Measurements from ENCODE around the gene CCL18. TPM values are rescaled to one million over a fixed set of nuclear protein-coding genes. Genes with fewer than 3 reads are reported as not detected.
"Not testable (repeated sequence)": the region's sequence is repeated elsewhere in the genome, so short reads cannot be mapped to it uniquely, and the experiment has no call there.

The CCL18 gene
- total RNA-seq, 1 experiment from 2014 or later = not detected

DNA sequence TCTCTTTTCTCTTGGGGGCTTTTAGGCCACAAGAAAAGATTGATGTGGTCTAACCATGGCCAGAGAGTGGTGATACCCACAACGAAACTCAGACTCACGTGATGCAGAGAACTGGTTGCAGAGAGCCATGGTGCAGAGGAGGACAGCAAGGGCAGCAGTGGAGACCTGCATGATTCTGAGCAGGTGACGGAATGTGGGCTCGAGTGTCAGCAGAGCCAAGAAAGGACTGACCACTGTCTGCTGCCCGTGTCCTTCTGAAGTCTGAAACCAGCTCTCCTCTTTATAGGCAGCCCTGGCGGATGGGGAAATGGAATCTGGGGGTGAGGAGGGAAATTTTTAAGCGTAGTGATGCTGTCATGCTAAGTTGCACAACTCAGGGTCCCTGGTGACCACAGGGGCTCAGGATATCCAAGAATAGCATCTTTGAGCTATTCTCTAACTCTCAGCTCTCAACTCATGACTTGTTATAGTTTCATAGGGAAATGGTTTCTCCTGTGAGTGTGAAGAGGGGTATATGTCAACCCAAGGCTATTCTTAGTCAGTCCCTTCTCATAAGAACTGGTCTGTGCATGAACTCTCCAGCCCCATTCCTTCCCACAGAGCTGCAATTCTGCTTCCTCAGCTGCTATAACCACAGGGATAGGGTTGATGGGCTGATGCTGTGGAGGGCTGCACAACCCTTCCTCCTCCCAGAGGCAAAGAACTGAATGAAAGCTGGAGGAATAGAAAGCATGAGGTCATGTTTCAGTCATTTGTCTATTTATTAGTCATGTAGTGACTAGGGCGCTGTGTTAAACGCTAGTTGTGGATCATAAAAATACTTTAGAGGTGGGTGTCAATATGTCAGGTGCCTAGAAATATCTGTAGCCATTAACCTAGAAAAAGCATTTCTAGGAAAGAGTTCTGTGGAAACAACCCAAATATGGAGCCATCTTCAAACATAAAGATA lies 26.1 kb downstream of the CCL18 start, which contains the start of gene CCL3:
TSS of gene CCL3 (minus strand) at position 256 of the 949 bp plus-strand sequence. CDS start at position 171, 85 bp downstream.
- Histone ChIP-seq H3K9me3 (ENCODE audit: control insufficient read depth, insufficient read depth, low read depth, low read length) (no peaks in the 10 kb centered on the region), H3K36me3 (ENCODE audit: control insufficient read depth, insufficient read depth, low read length) (no peaks in the 10 kb centered on the region), H3K4me1 (ENCODE audit: control insufficient read depth, insufficient read depth, low read length) (no peaks in the 10 kb centered on the region), H3K4me3 (ENCODE audit: low read depth in 2 of 2, low read length in 2 of 2) (no peak within 1 kb of the TSS), H3K27me3 (ENCODE audit: control insufficient read depth, insufficient read depth, low read length) (no peaks in the 10 kb centered on the region; the same call in 1 of the 2 replicates), H3K27ac (ENCODE audit: low read length) (no peak within 1 kb of the TSS)
- BruUV-seq (replicated peaks) = no TSS peak
- intact Hi-C loops (cut with micrococcal nuclease; ENCODE audit: unreplicated experiment) = no loop called here
- DNase-seq (ENCODE audit: low read depth, low spot score) = no peak
- TF ChIP-seq SIN3A (IDR thresholded peaks at IDR 0.05; ENCODE audit: borderline replicate concordance, insufficient read depth, low read depth, low read length) (no peak), TCF7L2 (IDR thresholded peaks at IDR 0.05; ENCODE audit: low read depth, low read length) (no peak), REST (IDR thresholded peaks at IDR 0.05; ENCODE audit: insufficient read depth in 1 of 2, low read depth in 2 of 2, low read length in 1 of 2) (no peak), CTCF (IDR thresholded peaks at IDR 0.05) (no peak), POLR2AphosphoS5 (IDR thresholded peaks at IDR 0.05; ENCODE audit: low read depth, low read length) (no peak)
- no peak for ATAC-seq
- ChIA-PET CTCF (no interaction called here), POLR2A (interaction anchor here (0.6 kb wide), 1 partner anchor 1252 kb away, joined by 7 read pairs; no protein-coding TSS in a partner anchor)
- in situ Hi-C loops (cut with HindIII; ENCODE audit: low pct_unique_long_range_greater_than_20kb, low sequenced_read_pairs) = no loop called here

- TF ChIP-seq POLR2AphosphoS5 (IDR thresholded peaks at IDR 0.05; ENCODE audit: low read depth, low read length) (no peak), REST (IDR thresholded peaks at IDR 0.05; ENCODE audit: insufficient read depth in 1 of 2, low read depth in 2 of 2, low read length in 1 of 2) (no peak), TCF7L2 (IDR thresholded peaks at IDR 0.05; ENCODE audit: low read depth, low read length) (no peak), SIN3A (IDR thresholded peaks at IDR 0.05; ENCODE audit: borderline replicate concordance, insufficient read depth, low read depth, low read length) (no peak), CTCF (IDR thresholded peaks at IDR 0.05) (no peak)
- ChIA-PET POLR2A (no interaction called here), CTCF (no interaction called here)
- intact Hi-C loops (cut with micrococcal nuclease; ENCODE audit: unreplicated experiment) (no loop called here), in situ Hi-C loops (cut with HindIII; ENCODE audit: low pct_unique_long_range_greater_than_20kb, low sequenced_read_pairs) (no loop called here)
- Histone ChIP-seq H3K4me3 (ENCODE audit: low read depth in 2 of 2, low read length in 2 of 2) (no peak overlapping the region), H3K27ac (ENCODE audit: low read length) (no peak overlapping the region), H3K27me3 (ENCODE audit: control insufficient read depth, insufficient read depth, low read length) (no peaks in the 10 kb centered on the region; the same call in 1 of the 2 replicates), H3K36me3 (ENCODE audit: control insufficient read depth, insufficient read depth, low read length) (no peaks in the 10 kb centered on the region), H3K4me1 (ENCODE audit: control insufficient read depth, insufficient read depth, low read length) (no peaks in the 10 kb centered on the region), H3K9me3 (ENCODE audit: control insufficient read depth, insufficient read depth, low read depth, low read length) (no peaks in the 10 kb centered on the region)
- no peak for DNase-seq (ENCODE audit: low read depth, low spot score)
- BruUV-seq (replicated peaks) = no TSS peak
- ATAC-seq = no peak
Measured at GRCh38 chr17:36092230-36092629, 28.2 kb downstream of the CCL18 start.

GRCh38 chr17:36092715-36093114 lies 28.6 kb downstream of the CCL18 start:
- H3K4me3 ChIP-seq (ENCODE audit: low read depth in 2 of 2, low read length in 2 of 2); DNase-seq (ENCODE audit: low read depth, low spot score); CTCF ChIA-PET; H3K36me3 ChIP-seq (ENCODE audit: control insufficient read depth, insufficient read depth, low read length); BruUV-seq (replicated peaks); intact Hi-C loops (cut with micrococcal nuclease; ENCODE audit: unreplicated experiment); H3K27me3 ChIP-seq (ENCODE audit: control insufficient read depth, insufficient read depth, low read length); ATAC-seq; H3K4me1 ChIP-seq (ENCODE audit: control insufficient read depth, insufficient read depth, low read length); H3K27ac ChIP-seq (ENCODE audit: low read length); H3K9me3 ChIP-seq (ENCODE audit: control insufficient read depth, insufficient read depth, low read depth, low read length); in situ Hi-C loops (cut with HindIII; ENCODE audit: low pct_unique_long_range_greater_than_20kb, low sequenced_read_pairs); POLR2A ChIA-PET: not testable (repeated sequence)
